GM15510 (cell line): ENCODE results near the gene NAP1L1.

Source experiments
- POLR2A ChIP-seq: IDR thresholded peaks from 3 replicates; pipeline ENCODE4 v1.6.1; 2011; ENCODE audit warnings: borderline replicate concordance; ENCODE audit not compliant: insufficient read length; ENCODE audit errors: extremely low read depth

Gene NAP1L1

GRCh38 chr12:76065917-76066316, 18.6 kb downstream of the NAP1L1 start:
- no peak for TF ChIP-seq POLR2A

GRCh38 chr12:76064904-76065303, 19.6 kb downstream of the NAP1L1 start:
- TF ChIP-seq POLR2A = no peak

- TF ChIP-seq POLR2A = no peak
Observed at GRCh38 chr12:76060111-76060510, 24.4 kb downstream of the NAP1L1 start.

- TF ChIP-seq POLR2A = no peak
Observed at GRCh38 chr12:76057326-76057725, 27.2 kb downstream of the NAP1L1 start.

GRCh38 chr12:76055393-76055792, 29.1 kb downstream of the NAP1L1 start:
- TF ChIP-seq POLR2A = no peak

- no peak for TF ChIP-seq POLR2A
Observed at GRCh38 chr12:76049575-76050251, 34.8 kb downstream of the NAP1L1 start.

- TF ChIP-seq POLR2A = no peak
Observed at GRCh38 chr12:76047742-76048141, 36.7 kb downstream of the NAP1L1 start.

- TF ChIP-seq POLR2A = no peak
Observed at GRCh38 chr12:76047060-76047459, 37.4 kb downstream of the NAP1L1 start.

GRCh38 chr12:76043377-76043776, 41.1 kb downstream of the NAP1L1 start:
- no peak for TF ChIP-seq POLR2A

GRCh38 chr12:76042147-76042546, 42.3 kb downstream of the NAP1L1 start:
- TF ChIP-seq POLR2A = no peak

GRCh38 chr12:76041406-76041805, 43.1 kb downstream of the NAP1L1 start:
- TF ChIP-seq POLR2A = no peak

GRCh38 chr12:76040461-76040860, 44.0 kb downstream of the NAP1L1 start:
- TF ChIP-seq POLR2A = no peak

GRCh38 chr12:76038176-76038575, 46.3 kb downstream of the NAP1L1 start:
- no peak for TF ChIP-seq POLR2A

GRCh38 chr12:76037130-76038103, 47.1 kb downstream of the NAP1L1 start:
- TF ChIP-seq POLR2A = no peak

- TF ChIP-seq POLR2A = no peak
Observed at GRCh38 chr12:76035045-76035444, 49.4 kb downstream of the NAP1L1 start.
